H1 (cell line): Measurements from ENCODE around the gene HOXD11. TPM values are rescaled to one million over a fixed set of nuclear protein-coding genes. Genes with fewer than 3 reads are reported as not detected.
A peak's percentile ranks its signal among the peaks of the same experiment; 100 is the strongest.

Experiments
- CTCF ChIA-PET: fragments of 300-600 bp; sonication (Branson Sonifier 250); formaldehyde crosslinking; loops from one replicate; lab custom pipeline; 2021; ENCODE audit not compliant: partially characterized antibody; lab: Charles Lee
- POLR2A ChIA-PET: fragments of 300-600 bp; sonication (Branson Sonifier 250); formaldehyde crosslinking; loops from one replicate; lab custom pipeline; 2021; ENCODE audit warnings: inconsistent platforms; ENCODE audit not compliant: partially characterized antibody; lab: Charles Lee
- DNase-seq, 2 experiments: peaks; one replicate each; pipeline versions ENCODE4 v3.0.0 to v3.0.0-alpha.2; 2010 to 2022; ENCODE audit warnings: low spot score in 2 of 2, low read depth in 1 of 2, mixed read lengths in 1 of 2
- FAIRE-seq: peaks from 2 replicates; lab custom pipeline; 2011; peaks lifted over from hg19 to GRCh38; lab: Jason Lieb, UNC
- H2AFZ ChIP-seq: 2 replicates; pipeline ENCODE4 v1.8.1; 2012; ENCODE audit warnings: low read length, inconsistent platforms
- H2AK5ac ChIP-seq: 2 replicates; pipeline ENCODE4 v1.6.1; 2013; ENCODE audit warnings: low read depth, low read length
- H2BK120ac ChIP-seq: replicated peaks from 2 replicates; pipeline ENCODE3; 2013; ENCODE audit warnings: low read depth, low read length, inconsistent platforms
- H2BK12ac ChIP-seq: 2 replicates; pipeline ENCODE4 v1.6.1; 2013; ENCODE audit warnings: low read depth, low read length
- H2BK15ac ChIP-seq: 2 replicates; pipeline ENCODE4 v1.6.1; 2013; ENCODE audit warnings: low read length
- H2BK20ac ChIP-seq: 2 replicates; pipeline ENCODE4 v1.6.1; 2013; ENCODE audit warnings: low read length
- H2BK5ac ChIP-seq: 2 replicates; pipeline ENCODE4 v1.6.1; 2013; ENCODE audit warnings: low read depth, low read length
- H3K14ac ChIP-seq: 2 replicates; pipeline ENCODE4 v1.6.1; 2013; ENCODE audit warnings: inconsistent platforms; ENCODE audit not compliant: insufficient read length
- H3K18ac ChIP-seq: 2 replicates; pipeline ENCODE4 v1.6.1; 2013; ENCODE audit warnings: low read length; ENCODE audit errors: extremely low read depth
- H3K23ac ChIP-seq: 2 replicates; pipeline ENCODE4 v1.6.1; 2013; ENCODE audit warnings: inconsistent platforms; ENCODE audit not compliant: insufficient read length
- H3K23me2 ChIP-seq: 2 replicates; pipeline ENCODE4 v1.6.1; 2013; ENCODE audit warnings: low read depth, low read length
- H3K27ac ChIP-seq: 2 replicates; pipeline ENCODE4 v1.6.1; 2011; ENCODE audit warnings: low read depth, low read length, inconsistent platforms
- H3K27me3 ChIP-seq, 4 experiments: replicated peaks in 1 of 4; 1 replicate in 1 of 4; 2 replicates in 3 of 4; pipeline versions ENCODE4 v1.6.1 to v1.8.1; 2011 to 2013; ENCODE audit warnings: low read length in 3 of 4, mild to moderate bottlenecking in 3 of 4, inconsistent platforms in 2 of 4, mixed read lengths in 2 of 4, moderate library complexity in 1 of 4; ENCODE audit not compliant: control insufficient read depth in 3 of 4, insufficient read depth in 3 of 4; ENCODE audit errors: extremely low read depth in 1 of 4
- H3K36me3 ChIP-seq, 4 experiments: 2 replicates each; pipeline versions ENCODE4 v1.6.1 to v1.8.1; 2011 to 2013; ENCODE audit warnings: mild to moderate bottlenecking in 4 of 4, low read length in 3 of 4, moderate library complexity in 2 of 4, control low read depth in 1 of 4, inconsistent platforms in 1 of 4; ENCODE audit not compliant: insufficient read depth in 4 of 4, control insufficient read depth in 2 of 4
- H3K4ac ChIP-seq: replicated peaks from 2 replicates; pipeline ENCODE3; 2013; ENCODE audit warnings: low read length, low read depth, mixed read lengths, inconsistent platforms; ENCODE audit not compliant: insufficient read length
- H3K4me1 ChIP-seq, 4 experiments: replicated peaks in 1 of 4; 1 replicate in 1 of 4; 2 replicates in 3 of 4; pipeline versions ENCODE4 v1.6.1 to v1.8.1; 2011 to 2013; ENCODE audit warnings: low read length in 3 of 4, inconsistent platforms in 2 of 4, mixed read lengths in 1 of 4; ENCODE audit not compliant: insufficient read depth in 4 of 4, control insufficient read depth in 3 of 4
- H3K4me2 ChIP-seq, 2 experiments: 2 replicates each; pipeline versions ENCODE4 v1.6.1 to v1.8.1; 2011 to 2013; ENCODE audit warnings: low read depth in 2 of 2, low read length in 2 of 2, control low read depth in 1 of 2, inconsistent platforms in 1 of 2, mild to moderate bottlenecking in 1 of 2; ENCODE audit not compliant: insufficient read depth in 1 of 2
- H3K4me3 ChIP-seq, 4 experiments: fragments of 200-600, 300-600 bp in 1 of 4; sonication (generic), shearing (Covaris generic), sonication (Bioruptor Twin) in 1 of 4; 2 replicates each; pipeline versions ENCODE4 v1.5.1 to v1.8.1; 2011 to 2016; ENCODE audit warnings: low read length in 4 of 4, low read depth in 3 of 4, control low read depth in 2 of 4, inconsistent platforms in 2 of 4, mild to moderate bottlenecking in 2 of 4, mixed read lengths in 1 of 4, moderate library complexity in 1 of 4; ENCODE audit not compliant: insufficient read depth in 2 of 4; ENCODE audit errors: extremely low read depth in 1 of 4
- H3K56ac ChIP-seq: replicated peaks from 2 replicates; pipeline ENCODE3; 2013; ENCODE audit warnings: low read depth, mild to moderate bottlenecking, mixed read lengths, low read length, inconsistent platforms; ENCODE audit not compliant: insufficient read length
- H3K79me1 ChIP-seq: 2 replicates; pipeline ENCODE4 v1.6.1; 2013; ENCODE audit warnings: low read depth, low read length, control low read depth
- H3K79me2 ChIP-seq, 2 experiments: 2 replicates each; pipeline versions ENCODE4 v1.6.1 to v1.8.1; 2012 to 2013; ENCODE audit warnings: low read length in 2 of 2, mild to moderate bottlenecking in 2 of 2, inconsistent platforms in 1 of 2; ENCODE audit not compliant: insufficient read depth in 2 of 2, control insufficient read depth in 1 of 2
- H3K9ac ChIP-seq, 4 experiments: replicated peaks in 1 of 4; 1 replicate in 1 of 4; 2 replicates in 3 of 4; pipeline versions ENCODE4 v1.6.1 to v1.8.1; 2011 to 2013; ENCODE audit warnings: low read depth in 3 of 4, low read length in 3 of 4, control low read depth in 2 of 4, mild to moderate bottlenecking in 2 of 4, moderate library complexity in 2 of 4, inconsistent platforms in 1 of 4; ENCODE audit errors: extremely low read depth in 1 of 4
- H3K9me3 ChIP-seq, 2 experiments: 2 replicates each; pipeline versions ENCODE4 v1.6.1 to v1.8.1; 2012 to 2013; ENCODE audit warnings: mild to moderate bottlenecking in 2 of 2, moderate library complexity in 2 of 2, control low read depth in 1 of 2, inconsistent platforms in 1 of 2, low read depth in 1 of 2, low read length in 1 of 2, mixed read lengths in 1 of 2; ENCODE audit not compliant: insufficient read depth in 2 of 2
- H4K20me1 ChIP-seq, 2 experiments: replicated peaks in 1 of 2; 2 replicates each; pipeline versions ENCODE3 to v1.8.1; 2011 to 2013; ENCODE audit warnings: inconsistent platforms in 2 of 2, low read length in 2 of 2, mild to moderate bottlenecking in 1 of 2; ENCODE audit not compliant: insufficient read depth in 2 of 2, control insufficient read depth in 1 of 2
- H4K5ac ChIP-seq: 2 replicates; pipeline ENCODE4 v1.6.1; 2013; ENCODE audit warnings: low read length, low read depth, mixed read lengths, inconsistent platforms; ENCODE audit not compliant: insufficient read length
- H4K8ac ChIP-seq: 2 replicates; pipeline ENCODE4 v1.8.0; 2013; ENCODE audit warnings: mild to moderate bottlenecking, moderate library complexity, low read length, inconsistent platforms; ENCODE audit not compliant: insufficient read depth; ENCODE audit errors: extremely low read depth
- H4K91ac ChIP-seq: replicated peaks from 2 replicates; pipeline ENCODE3; 2013; ENCODE audit warnings: low read length, mixed read lengths, inconsistent platforms; ENCODE audit not compliant: insufficient read length
- BACH1 ChIP-seq: IDR thresholded peaks from 2 replicates; pipeline ENCODE4 v1.6.1; 2012; ENCODE audit warnings: low read length, improper control_type of control experiment
- BRCA1 ChIP-seq: IDR thresholded peaks from 2 replicates; pipeline ENCODE4 v1.6.1; 2012; ENCODE audit warnings: low read depth, low read length, improper control_type of control experiment
- HDAC2 ChIP-seq, 2 experiments: fragments of 300-600 bp in 1 of 2; sonication (generic) in 1 of 2; IDR thresholded peaks; 2 replicates each; pipeline ENCODE4 v1.6.1; 2011 to 2012; ENCODE audit warnings: low read depth in 2 of 2, low read length in 2 of 2, mild to moderate bottlenecking in 2 of 2, moderate library complexity in 2 of 2, borderline replicate concordance in 1 of 2, inconsistent platforms in 1 of 2
- KDM4A ChIP-seq: IDR thresholded peaks from one replicate; pipeline ENCODE4 v1.7.1; 2012; ENCODE audit warnings: low read depth, mild to moderate bottlenecking, moderate library complexity, low read length, inconsistent platforms; ENCODE audit not compliant: severe bottlenecking
- MAX ChIP-seq: IDR thresholded peaks from 2 replicates; pipeline ENCODE4 v1.6.1; 2012; ENCODE audit warnings: inconsistent platforms
- POLR2AphosphoS5 ChIP-seq: IDR thresholded peaks from 2 replicates; pipeline ENCODE4 v1.6.1; 2011; ENCODE audit warnings: low read depth, low read length
- RBBP5 ChIP-seq: IDR thresholded peaks from 2 replicates; pipeline ENCODE4 v1.7.1; 2012; ENCODE audit warnings: low read depth, mild to moderate bottlenecking, inconsistent platforms, low read length, moderate library complexity, borderline replicate concordance
- SP1 ChIP-seq: IDR thresholded peaks from 2 replicates; pipeline ENCODE4 v1.6.1; 2011; ENCODE audit warnings: low read depth, low read length
- SUZ12 ChIP-seq: fragments of 200-600 bp; sonication (generic); IDR thresholded peaks from 2 replicates; pipeline ENCODE4 v1.6.1; 2012; ENCODE audit warnings: mild to moderate bottlenecking, inconsistent platforms, low read length, moderate library complexity, mixed read lengths
- WGBS, 2 experiments: shearing (Covaris generic) in 1 of 2; methylation state at CpG; one replicate each; pipeline versions ENCODE4 v1.1.6 to v1.1.7; 2013 to 2015; ENCODE audit warnings: low lambda C conversion rate in 2 of 2, mixed read lengths in 2 of 2, inconsistent platforms in 1 of 2, low coverage in 1 of 2, missing lambda C conversion rate in 1 of 2; ENCODE audit not compliant: insufficient replicate concordance in 2 of 2, insufficient coverage in 1 of 2, insufficient read length in 1 of 2; ENCODE audit errors: extremely low coverage in 1 of 2, missing lambda C conversion rate in 1 of 2; 5-methylcytosine and 5-hydroxymethylcytosine counted together
- polyA plus RNA-seq, 7 experiments: library from polyadenylated mRNA; depleted of rRNA in 3 of 7; stranded (reverse) in 5 of 7; unstranded in 2 of 7; fragments of >200 nt in 5 of 7; fragments of 200-250 nt in 2 of 7; gene quantifications; 1 replicate in 5 of 7; 2 replicates in 1 of 7; 4 replicates in 1 of 7; pipeline versions ENCODE4 v1.2.1 to v1.2.3, GENCODE V29; 2011 to 2013; ENCODE audit warnings: missing spikeins in 2 of 7, mixed read lengths in 2 of 7
- total RNA-seq: library from RNA; stranded (reverse); fragmentation: NEBNext Ultra II Directional; extraction: Animal tissue kit (Norgen Biotek cat#: 25700); gene quantifications from 2 replicates; pipeline ENCODE4 v1.2.1, GENCODE V29; 2021
- TF ChIP-seq, protein P1 (sequence below): IDR thresholded peaks from 2 replicates; pipeline ENCODE4 v1.6.1; 2011; ENCODE audit warnings: low read length, improper control_type of control experiment

Gene HOXD11
- total and polyA plus RNA-seq, 2 of the 8 experiments (the other 6 are each of a cell fraction or from before 2014, with no cell fraction given): not detected

DNA sequence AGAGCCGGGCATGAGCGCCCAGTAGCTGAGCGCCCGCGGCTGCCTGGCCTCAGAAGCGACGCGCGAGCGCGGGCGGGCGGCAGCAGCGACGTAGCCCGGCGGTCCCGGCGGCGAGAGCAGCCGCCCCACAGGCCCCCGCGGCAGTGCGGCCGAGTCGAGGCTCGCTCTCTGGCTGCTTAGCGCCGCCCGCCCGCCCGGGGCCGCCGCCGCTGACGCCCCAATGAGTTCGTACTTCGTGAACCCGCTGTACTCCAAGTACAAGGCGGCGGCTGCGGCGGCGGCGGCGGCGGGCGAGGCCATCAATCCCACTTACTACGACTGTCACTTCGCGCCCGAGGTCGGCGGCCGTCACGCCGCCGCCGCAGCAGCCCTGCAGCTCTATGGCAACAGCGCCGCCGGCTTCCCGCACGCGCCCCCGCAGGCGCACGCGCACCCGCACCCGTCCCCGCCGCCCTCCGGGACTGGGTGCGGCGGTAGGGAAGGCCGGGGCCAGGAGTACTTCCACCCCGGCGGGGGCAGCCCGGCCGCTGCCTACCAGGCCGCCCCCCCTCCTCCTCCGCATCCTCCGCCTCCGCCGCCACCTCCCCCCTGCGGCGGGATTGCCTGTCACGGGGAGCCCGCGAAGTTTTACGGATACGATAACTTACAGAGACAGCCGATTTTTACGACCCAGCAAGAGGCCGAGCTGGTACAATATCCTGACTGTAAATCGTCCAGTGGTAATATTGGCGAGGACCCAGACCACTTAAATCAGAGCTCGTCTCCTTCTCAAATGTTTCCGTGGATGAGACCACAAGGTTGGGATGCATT, 23.3 kb downstream of the HOXD11 start:
- Histone ChIP-seq H2BK12ac (no peak overlapping the region), H3K18ac (no peak overlapping the region), H3K9ac (no peak overlapping the region), H2BK20ac (no peak overlapping the region), H4K8ac (no peak overlapping the region), H3K27ac (no peak overlapping the region), H2BK15ac (no peak overlapping the region), H3K4ac (no peak overlapping the region), H3K4me3 (peak overlapping the region in 2 of 4 experiments; percentile 11 to 24; a peak in 2 of 8 replicates), H2AK5ac (no peak overlapping the region), H3K79me2 (no peaks in the 10 kb centered on the region), H4K5ac (no peak overlapping the region), H3K4me2 (peak overlapping the region; percentile 56 to 70), H3K79me1 (no peaks in the 10 kb centered on the region), H3K9me3 (no peaks in the 10 kb centered on the region), H3K14ac (no peak overlapping the region), H3K4me1 (peaks cover 0 to 11% (median 5%) of the 10 kb centered on the region in 4 experiments; a peak in 6 of 7 replicates), H2BK5ac (no peak overlapping the region), H4K91ac (no peak overlapping the region), H2BK120ac (no peak overlapping the region), H3K36me3 (peaks cover 0 to 17% (median 0%) of the 10 kb centered on the region in 4 experiments; a peak in 1 of 8 replicates), H4K20me1 (peaks cover 15 to 27% of the 10 kb centered on the region in 2 experiments), H3K23ac (no peak overlapping the region), H3K23me2 (no peaks in the 10 kb centered on the region; the same call in 1 of the 2 replicates), H3K27me3 (peaks cover 94 to 100% (median 98%) of the 10 kb centered on the region in 4 experiments), H2AFZ (no peak overlapping the region), H3K56ac (no peak overlapping the region)
- ChIA-PET CTCF (interaction anchor here (0.6 to 4.5 kb wide), 14 partner anchors 9 to 1018 kb away, joined by 3 to 30 read pairs (median 4); no protein-coding TSS in a partner anchor), POLR2A (interaction anchor here (0.7 to 1.2 kb wide), 2 partner anchors 26 to 1856 kb away, joined by 3 to 4 read pairs; no protein-coding TSS in a partner anchor)
- DNase-seq (peak in 1 of 2 experiments; percentile 63), FAIRE-seq (no peak)
- 2% methylated on average over 32 of the region's 100 CpGs; no CpG with 5 or more reads in 1 of the 2 experiments for WGBS, 2 experiments
- TF ChIP-seq HDAC2 (IDR thresholded peaks at IDR 0.05; ENCODE audit: borderline replicate concordance in 1 of 2, low read depth in 2 of 2, low read length in 2 of 2): no peak
- no peak for TF ChIP-seq SP1
- TF ChIP-seq BACH1: no peak
- no peak for TF ChIP-seq RBBP5
- TF ChIP-seq BRCA1: no peak
- TF ChIP-seq POLR2AphosphoS5: no peak
- no peak for TF ChIP-seq KDM4A
- TF ChIP-seq SUZ12: peak; percentile 96
- TF ChIP-seq, protein P1, sequence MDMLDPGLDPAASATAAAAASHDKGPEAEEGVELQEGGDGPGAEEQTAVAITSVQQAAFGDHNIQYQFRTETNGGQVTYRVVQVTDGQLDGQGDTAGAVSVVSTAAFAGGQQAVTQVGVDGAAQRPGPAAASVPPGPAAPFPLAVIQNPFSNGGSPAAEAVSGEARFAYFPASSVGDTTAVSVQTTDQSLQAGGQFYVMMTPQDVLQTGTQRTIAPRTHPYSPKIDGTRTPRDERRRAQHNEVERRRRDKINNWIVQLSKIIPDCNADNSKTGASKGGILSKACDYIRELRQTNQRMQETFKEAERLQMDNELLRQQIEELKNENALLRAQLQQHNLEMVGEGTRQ: no peak
- TF ChIP-seq MAX: no peak
